Activated naive CD8-positive, alpha-beta T cell treated with anti-CD3 and anti-CD28 coated beads, Interleukin-2, amount 50 U/mL, for 24 hours (primary cell): Measurements from ENCODE around the gene SERPINA7.
"Not testable (repeated sequence)": the region's sequence is repeated elsewhere in the genome, so short reads cannot be mapped to it uniquely, and the experiment has no call there.

ENCODE experiments used
- ATAC-seq: fragments of 150-1000 bp; cut with Tn5 transposase; one replicate; pipeline ENCODE4 v1.10.0; 2021
- DNase-seq: peaks from one replicate; pipeline ENCODE4 v3.0.0; 2021
- H3K27ac Mint-ChIP-seq: one replicate; pipeline ENCODE4 v1.8.0; 2021; ENCODE audit warnings: mild to moderate bottlenecking, mixed read lengths
- H3K27me3 Mint-ChIP-seq: one replicate; pipeline ENCODE4 v1.8.0; 2021; ENCODE audit warnings: mixed read lengths
- H3K36me3 Mint-ChIP-seq: one replicate; pipeline ENCODE4 v1.8.0; 2021; ENCODE audit warnings: low read depth, mixed read lengths
- H3K4me1 Mint-ChIP-seq: one replicate; pipeline ENCODE4 v1.8.0; 2021; ENCODE audit warnings: mixed read lengths
- H3K4me3 Mint-ChIP-seq: one replicate; pipeline ENCODE4 v1.8.0; 2021; ENCODE audit warnings: mild to moderate bottlenecking, moderate library complexity, mixed read lengths
- H3K9me3 Mint-ChIP-seq: one replicate; pipeline ENCODE4 v1.8.0; 2021; ENCODE audit warnings: mixed read lengths

SERPINA7 gene

GRCh38 chrX:106000609-106001008 is 37.9 kb downstream of the SERPINA7 start:
- not testable (repeated sequence) for H3K4me1 Mint-ChIP-seq, ATAC-seq, H3K36me3 Mint-ChIP-seq, H3K4me3 Mint-ChIP-seq, H3K9me3 Mint-ChIP-seq, H3K27me3 Mint-ChIP-seq, DNase-seq, H3K27ac Mint-ChIP-seq

DNA sequence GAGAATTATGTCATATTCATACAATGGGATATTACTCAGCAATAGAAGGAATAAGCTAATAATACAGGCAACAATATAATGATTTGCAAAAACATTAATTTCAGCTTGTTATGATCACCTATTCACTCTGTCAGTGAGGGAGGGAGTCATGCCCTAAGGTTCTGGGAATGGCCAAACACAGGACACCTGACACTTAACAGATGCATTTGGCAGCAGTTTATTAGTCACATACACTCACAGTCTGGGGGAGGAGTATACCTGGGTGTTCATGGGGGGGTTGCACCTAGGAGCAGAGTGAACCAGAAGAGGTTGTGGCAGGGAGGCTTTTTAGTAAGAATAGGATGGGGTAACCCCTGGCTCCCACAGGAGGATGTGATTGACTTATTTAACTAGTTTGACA is 38.3 kb downstream of the SERPINA7 start:
- H3K9me3 Mint-ChIP-seq = no peaks in the 10 kb centered on the region

DNA sequence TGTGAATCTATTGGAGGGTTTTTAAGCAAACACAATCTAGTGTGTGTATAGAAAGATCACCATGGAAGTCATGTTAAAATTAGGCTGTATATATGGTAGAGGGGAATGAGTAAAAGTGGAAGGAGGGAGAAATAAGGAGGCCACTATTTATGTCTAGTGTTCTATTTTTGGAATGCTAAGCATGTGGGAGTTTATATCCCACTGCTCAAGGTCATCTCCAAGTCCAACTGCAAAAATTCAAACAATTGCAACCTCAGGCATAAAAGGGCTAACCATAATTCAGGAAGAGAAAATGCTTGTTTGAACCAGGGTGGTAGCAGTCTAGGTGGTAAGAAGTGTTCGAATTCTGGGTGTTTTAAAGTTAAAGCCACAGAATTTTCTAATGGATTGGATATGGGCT is 39.2 kb downstream of the SERPINA7 start:
- DNase-seq (no peak), ATAC-seq (no peak)
- Mint-ChIP-seq H3K27me3 (no peaks in the 10 kb centered on the region), H3K27ac (no peak overlapping the region), H3K4me1 (no peaks in the 10 kb centered on the region), H3K36me3 (no peaks in the 10 kb centered on the region), H3K9me3 (no peaks in the 10 kb centered on the region), H3K4me3 (no peak overlapping the region)

More for the DNA sequence above, 38.3 kb downstream of the SERPINA7 start:
- DNase-seq (no peak), ATAC-seq (no peak)
- Mint-ChIP-seq H3K27ac (no peak overlapping the region), H3K27me3 (no peaks in the 10 kb centered on the region), H3K36me3 (no peaks in the 10 kb centered on the region), H3K4me1 (no peaks in the 10 kb centered on the region), H3K4me3 (no peak overlapping the region)

GRCh38 chrX:105988487-105988886 is 50.0 kb downstream of the SERPINA7 start:
- not testable (repeated sequence) for H3K27ac Mint-ChIP-seq, H3K27me3 Mint-ChIP-seq, H3K36me3 Mint-ChIP-seq, H3K4me1 Mint-ChIP-seq, H3K4me3 Mint-ChIP-seq, ATAC-seq, DNase-seq
- H3K9me3 Mint-ChIP-seq = peaks cover 10% of the 10 kb centered on the region
